ENCODE results near the gene KPNA6.
A peak's percentile ranks its signal among the peaks of the same experiment; 100 is the strongest.
"Not testable (repeated sequence)": the region's sequence is repeated elsewhere in the genome, so short reads cannot be mapped to it uniquely, and the experiment has no call there.

Gene KPNA6

GRCh38 chr1:32100807-32101708, 6.8 kb upstream of the KPNA6 start:
- DNase-seq = no peak

DNA sequence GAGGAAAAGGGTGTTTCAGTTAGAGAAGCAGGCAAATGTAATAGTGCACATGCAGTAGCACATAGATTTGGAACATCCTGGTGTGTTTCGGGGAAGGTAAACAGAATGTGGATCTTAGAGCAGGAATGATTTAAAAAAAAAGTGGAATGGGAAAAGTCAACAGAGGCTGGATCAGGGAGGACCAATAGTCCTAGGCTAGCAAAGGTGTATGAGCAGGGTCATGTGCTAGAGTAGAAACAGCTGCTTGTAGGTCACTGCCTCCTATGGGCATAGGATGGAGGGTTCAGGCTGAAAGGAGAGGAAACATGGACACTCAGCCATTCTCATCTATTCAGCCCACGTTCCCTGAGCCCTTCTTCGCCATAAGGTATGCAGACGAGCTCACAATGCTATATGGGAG, 3.7 kb upstream of the KPNA6 start:
- DNase-seq = no peak

DNA sequence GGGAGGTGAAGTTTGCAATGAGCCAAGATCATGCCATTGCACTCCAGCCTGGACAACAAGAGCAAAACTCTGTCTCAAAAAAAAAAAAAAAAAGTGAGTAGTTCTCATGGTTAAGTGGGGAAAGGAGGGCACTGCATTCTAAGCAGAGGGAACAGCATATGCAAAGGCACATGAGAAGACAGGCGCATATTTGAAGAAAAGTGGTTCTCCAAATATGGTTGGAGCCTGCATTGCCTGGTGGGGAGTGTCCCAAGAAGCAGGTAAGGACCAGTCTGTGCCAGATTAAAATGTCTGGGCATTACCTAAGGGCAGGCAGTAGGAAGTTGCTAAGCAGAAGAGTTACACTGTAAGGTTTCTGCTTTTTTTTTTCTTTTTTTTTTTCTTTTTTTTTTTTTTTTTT, 2.5 kb upstream of the KPNA6 start:
- DNase-seq = no peak

DNA sequence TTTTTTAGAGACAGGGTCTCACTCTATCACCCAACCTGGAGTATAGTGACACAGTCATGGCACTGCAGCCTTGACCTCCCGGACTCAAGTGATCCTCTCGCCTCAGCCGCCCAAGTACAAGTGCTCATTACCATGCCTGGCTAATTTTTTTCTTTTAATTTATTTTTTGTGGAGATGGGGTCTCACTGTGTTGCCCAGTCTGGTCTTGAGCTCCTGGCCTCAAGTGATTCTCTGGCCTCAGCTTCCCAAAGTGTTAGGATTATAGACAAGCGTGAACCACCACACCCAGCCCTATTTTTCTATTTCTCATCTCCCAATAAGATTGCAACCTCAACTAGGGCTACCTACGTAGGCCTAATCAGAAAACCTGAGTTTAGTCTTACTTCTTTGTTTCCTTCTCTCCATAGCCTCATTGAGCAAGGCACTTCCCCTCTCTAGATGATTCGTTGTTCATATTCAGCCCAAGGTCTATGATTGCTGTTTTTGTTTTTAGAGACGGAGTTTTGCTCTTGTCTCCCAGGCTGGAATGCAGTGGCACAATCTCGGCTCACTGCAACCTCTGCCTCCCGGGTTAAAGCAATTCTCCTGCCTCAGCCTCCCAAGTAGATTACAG, 1.1 kb upstream of the KPNA6 start:
- no peak for DNase-seq

GRCh38 chr1:32111040-32111623, 3.3 kb downstream of the KPNA6 start:
- DNase-seq = no peak

GRCh38 chr1:32111789-32112188, 3.9 kb downstream of the KPNA6 start:
- no peak for DNase-seq

DNA sequence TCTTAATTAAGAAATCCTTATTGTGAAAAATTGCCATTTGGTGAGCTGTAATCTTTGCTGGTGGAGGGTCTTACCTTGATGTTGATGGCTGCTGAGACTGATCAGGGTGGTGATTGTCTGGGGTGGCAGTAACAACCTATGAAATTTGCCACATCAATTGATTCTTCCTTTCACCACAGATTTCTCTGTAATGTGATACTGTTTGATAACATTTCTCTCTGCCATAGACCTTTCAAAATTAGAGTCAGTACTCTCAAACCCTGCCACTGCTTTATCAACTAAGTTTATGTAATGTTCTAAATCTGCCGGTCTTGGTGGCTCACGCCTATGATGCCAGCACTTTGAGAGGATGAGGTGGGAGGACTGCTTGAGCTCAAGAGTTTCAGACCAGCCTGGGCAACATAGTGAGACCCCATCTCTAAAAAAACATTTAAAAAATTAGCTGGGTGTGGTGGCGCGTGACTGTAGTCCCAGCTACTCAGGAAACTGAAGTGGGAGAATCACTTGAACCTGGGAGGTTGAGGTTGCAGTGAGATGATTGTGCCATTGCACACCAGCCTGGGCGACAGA, 5.0 kb downstream of the KPNA6 start:
- no peak for DNase-seq

GRCh38 chr1:32113436-32113835, 5.6 kb downstream of the KPNA6 start:
- DNase-seq = not testable (repeated sequence)

DNA sequence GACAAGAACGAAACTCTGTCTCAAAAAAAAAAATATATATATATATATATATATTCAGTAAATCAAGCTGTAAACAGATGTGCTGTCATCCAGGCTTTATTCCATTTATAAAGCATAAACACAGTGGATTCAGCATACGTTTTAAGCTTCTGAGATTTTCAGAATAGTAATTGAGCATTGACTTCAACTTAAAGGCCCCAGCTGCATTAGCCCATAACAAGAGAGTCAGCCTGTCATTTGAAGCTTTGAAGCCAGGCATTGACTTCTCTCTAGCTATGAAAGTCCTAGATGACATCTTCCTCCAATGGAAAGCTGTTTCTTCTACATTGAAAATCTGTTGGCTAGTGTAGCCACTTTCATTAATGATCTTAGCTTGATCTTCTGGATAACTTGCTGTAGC, 6.6 kb downstream of the KPNA6 start:
- DNase-seq = no peak

- DNase-seq = no peak
Observed at GRCh38 chr1:32115496-32115895, 7.6 kb downstream of the KPNA6 start.

DNA sequence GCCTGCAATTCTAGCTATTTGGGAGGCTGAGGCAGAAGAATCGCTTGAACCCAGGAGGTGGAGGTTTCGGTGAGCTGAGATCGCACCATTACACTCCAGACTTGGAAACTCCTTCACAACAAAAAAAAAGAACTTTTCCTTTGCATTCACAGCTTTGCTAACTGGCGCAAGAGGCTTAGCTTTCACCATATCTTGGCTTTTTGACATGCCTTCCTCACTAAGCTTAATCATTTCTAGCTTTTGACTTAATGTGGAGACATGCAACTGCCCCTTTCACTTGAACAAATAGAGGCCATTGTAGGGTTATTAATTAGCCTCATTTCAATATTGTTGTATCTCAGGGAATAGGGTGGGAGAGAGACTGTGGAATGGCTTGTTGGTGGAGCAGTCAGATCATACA, 8.7 kb downstream of the KPNA6 start:
- no peak for DNase-seq

DNA sequence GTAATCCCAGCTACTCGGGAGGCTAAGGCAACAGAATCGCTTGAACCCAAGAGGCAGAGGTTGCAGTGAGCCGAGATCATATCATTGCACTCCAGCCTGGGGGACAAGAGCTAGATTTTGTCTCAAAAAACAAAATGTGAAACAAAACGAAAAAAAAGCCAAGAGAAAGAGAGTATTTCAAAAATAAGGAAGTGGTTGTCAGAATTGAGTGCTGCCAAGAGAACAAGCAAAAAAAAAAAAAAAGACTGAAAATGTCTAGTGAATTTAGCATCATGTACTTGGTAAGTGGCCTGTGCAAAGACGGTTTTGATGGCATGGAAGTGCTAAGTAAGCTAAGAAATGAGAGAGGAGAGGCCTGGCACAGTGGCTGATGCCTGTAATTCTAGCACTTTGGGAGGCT, 14.3 kb downstream of the KPNA6 start:
- no peak for DNase-seq

GRCh38 chr1:32123361-32123760, 15.5 kb downstream of the KPNA6 start:
- DNase-seq = not testable (repeated sequence)

GRCh38 chr1:32125313-32125712, 17.5 kb downstream of the KPNA6 start:
- no peak for DNase-seq

DNA sequence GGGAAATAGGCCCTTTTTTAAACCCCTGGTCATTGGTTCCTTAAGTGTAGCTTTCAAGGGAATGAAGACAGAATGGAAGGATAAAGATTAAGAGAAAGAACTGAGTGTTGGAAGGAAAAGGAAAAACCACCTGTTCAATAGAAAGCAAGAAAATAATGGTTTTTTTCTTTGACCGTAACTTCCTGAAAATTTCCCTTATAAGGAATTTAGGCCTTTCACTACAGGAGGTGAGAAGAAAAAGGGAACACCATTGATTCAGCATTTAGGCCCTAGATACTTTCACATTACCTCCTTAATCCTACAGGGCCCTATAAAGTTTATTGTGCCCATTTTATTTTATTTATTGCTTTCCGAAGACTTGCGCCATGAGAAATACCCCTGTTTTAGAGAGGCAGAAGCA, 18.9 kb downstream of the KPNA6 start:
- DNase-seq = no peak

GRCh38 chr1:32127409-32128198, 19.7 kb downstream of the KPNA6 start:
- DNase-seq = no peak

DNA sequence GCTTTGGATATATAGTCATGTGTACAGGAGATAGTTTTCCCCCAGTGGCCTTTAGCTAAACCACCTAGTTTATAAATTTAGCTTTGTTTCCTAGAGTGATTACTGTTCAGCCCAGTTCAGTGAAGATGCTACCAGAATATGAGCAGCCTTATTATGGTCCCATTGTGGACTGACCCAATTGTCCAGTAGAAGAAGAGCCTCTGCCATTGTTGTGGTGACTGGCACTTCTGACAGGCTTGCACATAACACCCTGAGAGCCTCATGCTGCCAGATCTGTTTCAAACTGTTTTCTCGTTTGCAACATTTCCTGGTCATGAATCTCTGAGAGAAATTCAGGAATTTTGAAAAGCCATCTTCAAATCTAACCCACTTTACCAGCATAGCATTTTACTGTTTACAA, 20.6 kb downstream of the KPNA6 start:
- no peak for DNase-seq

- no peak for DNase-seq
Observed at GRCh38 chr1:32128964-32129363, 21.1 kb downstream of the KPNA6 start.

DNA sequence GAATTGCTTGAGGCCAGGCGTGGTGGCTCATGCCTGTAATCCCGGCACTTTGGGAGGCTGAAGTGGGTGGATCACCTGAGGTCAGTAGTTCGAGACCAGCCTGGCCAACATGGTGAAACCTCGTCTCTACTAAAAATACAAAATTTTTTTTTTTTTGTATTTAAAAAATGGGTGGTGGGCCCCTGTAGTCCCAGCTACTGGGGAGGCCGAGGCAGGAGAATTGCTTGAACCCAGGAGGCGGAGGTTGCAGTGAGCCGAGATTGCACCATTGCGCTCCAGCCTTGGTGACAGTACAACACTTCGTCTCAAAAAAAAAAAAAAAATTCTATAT, 26.1 kb downstream of the KPNA6 start:
- not testable (repeated sequence) for DNase-seq

DNA sequence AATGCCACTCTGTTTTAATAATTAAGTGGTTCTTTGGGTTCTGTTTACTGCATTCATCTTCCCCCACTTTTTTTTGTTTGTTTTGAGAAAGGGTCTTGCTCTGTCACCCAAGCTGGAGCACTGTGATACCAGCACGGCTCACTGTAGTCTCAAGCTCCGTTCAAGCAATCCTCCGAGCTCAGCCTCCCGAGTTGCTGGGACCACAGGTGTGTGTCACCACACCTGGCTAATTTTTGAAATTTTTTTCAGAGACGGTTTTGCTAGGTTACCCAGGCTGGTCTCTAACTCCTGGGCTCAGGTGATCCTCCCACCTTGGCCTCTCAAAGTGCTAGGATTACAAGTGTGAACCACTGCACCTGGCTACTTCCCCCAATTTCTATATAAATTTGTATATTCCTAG, 29.3 kb downstream of the KPNA6 start:
- no peak for DNase-seq

DNA sequence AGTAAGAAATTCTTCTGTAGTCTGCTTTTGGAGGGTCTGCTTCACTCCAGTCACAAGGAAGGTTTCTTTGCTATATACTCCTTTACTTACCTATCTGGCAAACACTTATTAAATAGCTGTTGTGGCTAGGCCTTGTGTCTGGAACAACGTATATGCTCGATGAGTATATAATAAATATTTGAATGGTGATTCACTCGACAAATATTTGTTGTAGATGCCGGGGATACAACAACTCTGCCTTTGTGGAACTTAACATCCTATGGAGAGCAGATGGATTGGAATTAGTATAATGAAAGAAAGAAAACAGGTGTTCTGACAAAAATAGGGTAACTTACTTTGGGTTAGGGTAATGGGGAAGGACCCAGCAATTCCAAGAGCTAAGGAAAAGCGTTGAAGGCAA, 31.1 kb downstream of the KPNA6 start:
- DNase-seq = no peak

DNA sequence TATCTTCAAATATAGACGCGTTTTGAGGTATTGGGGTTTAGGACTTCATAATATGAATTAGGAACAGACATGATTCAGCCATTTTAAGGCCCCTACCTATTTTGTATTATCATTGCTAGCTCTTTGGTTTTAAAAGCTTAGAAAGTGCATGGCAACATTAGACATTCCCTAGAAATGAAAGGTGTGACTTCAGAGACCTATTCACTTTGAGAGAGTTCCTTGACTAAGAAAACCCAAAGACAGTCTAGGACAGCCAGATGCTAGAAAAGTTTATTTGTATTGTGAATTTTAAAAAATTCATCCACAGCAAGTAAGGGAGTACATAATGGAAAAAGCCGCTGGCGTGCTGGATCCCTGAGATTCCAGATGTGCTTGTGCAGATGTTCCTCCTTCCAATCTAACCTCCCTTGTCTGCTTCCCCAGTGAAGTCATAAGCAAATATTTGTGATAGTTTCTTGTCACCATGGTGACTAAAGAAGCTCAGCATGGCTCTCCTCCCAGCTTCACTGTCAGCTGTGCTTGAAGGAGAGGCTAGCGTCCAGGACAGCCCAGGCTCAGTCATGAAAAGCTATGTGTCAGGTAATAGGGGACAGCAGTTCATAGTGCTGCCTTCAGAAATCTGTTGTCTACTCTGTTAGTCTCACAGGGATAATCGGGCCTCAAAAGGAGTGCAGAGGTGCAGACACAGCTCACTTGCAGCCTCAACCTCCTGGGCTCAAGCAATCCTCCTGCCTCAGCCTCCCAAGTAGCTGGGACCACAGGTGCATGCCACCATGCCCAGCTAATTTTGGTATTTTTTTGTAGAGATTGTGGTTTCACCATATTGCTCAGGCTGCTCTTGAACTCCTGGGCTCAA, 34.8 kb downstream of the KPNA6 start:
- peak in 1 of 2 experiments; percentile 17 for DNase-seq

Measured in NCI-H526 (cell line).